SK-N-SH (cell line): ENCODE results near the gene OSBPL6. TPM values are rescaled to one million over a fixed set of nuclear protein-coding genes. Genes with fewer than 3 reads are reported as not detected.
"Not testable (repeated sequence)": the region's sequence is repeated elsewhere in the genome, so short reads cannot be mapped to it uniquely, and the experiment has no call there.

Experiments used
- CTCF ChIA-PET: fragments of 300-600, 350-600 bp; formaldehyde crosslinking; extraction: SDS; loops from one replicate; lab custom pipeline; 2021; lab: Yijun Ruan, JAX
- POLR2A ChIA-PET: fragments of 350-600 bp; sonication (Branson Sonifier 250); formaldehyde crosslinking; extraction: SDS; loops from one replicate; lab custom pipeline; 2020; ENCODE audit warnings: antibody characterized with exemption, inconsistent platforms; lab: Yijun Ruan, JAX
- DNase-seq: peaks from one replicate; pipeline ENCODE4 v3.0.0; 2012
- H2AFZ ChIP-seq: fragments of 200-600 bp; sonication (generic); 2 replicates; pipeline ENCODE4 v1.8.1; 2016; ENCODE audit warnings: antibody characterized with exemption, mild to moderate bottlenecking, low read depth
- H3F3A ChIP-seq: fragments of 200-600 bp; sonication (generic); replicated peaks from 2 replicates; pipeline ENCODE3; 2016; ENCODE audit warnings: antibody characterized with exemption, mild to moderate bottlenecking; ENCODE audit not compliant: insufficient read depth
- H3K27ac ChIP-seq, 2 experiments: fragments of 200-500 bp in 1 of 2; fragments of 200-600 bp in 1 of 2; sonication (Bioruptor generic) in 1 of 2; sonication (generic), shearing (Covaris generic) in 1 of 2; 2 replicates each; pipeline versions ENCODE4 v1.5.1 to v1.6.1; 2014 to 2016; ENCODE audit warnings: low read depth in 2 of 2, inconsistent platforms in 1 of 2, low read length in 1 of 2, mild to moderate bottlenecking in 1 of 2, mixed read lengths in 1 of 2
- H3K27me3 ChIP-seq: fragments of 200-600 bp; sonication (generic), shearing (Covaris generic); 2 replicates; pipeline ENCODE4 v1.6.1; 2016; ENCODE audit warnings: mixed run types; ENCODE audit not compliant: insufficient read depth
- H3K36me3 ChIP-seq, 2 experiments: fragments of 200-500 bp in 1 of 2; fragments of 200-600 bp in 1 of 2; sonication (Bioruptor generic) in 1 of 2; sonication (generic) in 1 of 2; replicated peaks in 1 of 2; 2 replicates each; pipeline versions ENCODE3 to v1.5.1; 2014 to 2016; ENCODE audit warnings: low read length in 1 of 2, mild to moderate bottlenecking in 1 of 2; ENCODE audit not compliant: insufficient read depth in 2 of 2, control insufficient read depth in 1 of 2
- H3K4me1 ChIP-seq, 2 experiments: fragments of 200-500 bp in 1 of 2; fragments of 200-600 bp in 1 of 2; sonication (Bioruptor generic) in 1 of 2; sonication (generic), shearing (Covaris generic) in 1 of 2; 2 replicates each; pipeline versions ENCODE4 v1.5.1 to v1.6.1; 2014 to 2016; ENCODE audit warnings: low read depth in 1 of 2, low read length in 1 of 2, mixed run types in 1 of 2; ENCODE audit not compliant: insufficient read depth in 2 of 2, control insufficient read depth in 1 of 2
- H3K4me2 ChIP-seq: fragments of 200-600 bp; sonication (generic), shearing (Covaris generic); 2 replicates; pipeline ENCODE4 v1.6.1; 2017; ENCODE audit warnings: mixed run types
- H3K4me3 ChIP-seq, 2 experiments: fragments of 200-500 bp in 1 of 2; fragments of 200-600 bp in 1 of 2; sonication (Bioruptor generic) in 1 of 2; sonication (generic), shearing (Covaris generic) in 1 of 2; 2 replicates each; pipeline versions ENCODE4 v1.5.1 to v1.8.1; 2014 to 2016; ENCODE audit warnings: low read depth in 2 of 2, inconsistent platforms in 1 of 2, low read length in 1 of 2, mild to moderate bottlenecking in 1 of 2, mixed read lengths in 1 of 2, moderate library complexity in 1 of 2
- H3K79me2 ChIP-seq: fragments of 200-600 bp; sonication (generic); 2 replicates; pipeline ENCODE4 v1.8.1; 2017; ENCODE audit warnings: mild to moderate bottlenecking; ENCODE audit not compliant: insufficient read depth
- H3K9ac ChIP-seq: fragments of 200-600 bp; sonication (generic); 2 replicates; pipeline ENCODE4 v1.6.1; 2017; ENCODE audit warnings: mixed run types
- H3K9me2 ChIP-seq: fragments of 200-600 bp; sonication (generic); 2 replicates; pipeline ENCODE4 v1.6.1; 2017; ENCODE audit warnings: mixed run types
- H3K9me3 ChIP-seq: fragments of 200-600 bp; sonication (generic); 2 replicates; pipeline ENCODE4 v1.6.1; 2017; ENCODE audit warnings: mixed run types, mild to moderate bottlenecking, moderate library complexity
- H4K20me1 ChIP-seq: fragments of 200-600 bp; sonication (generic); 2 replicates; pipeline ENCODE4 v1.6.1; 2017; ENCODE audit warnings: mild to moderate bottlenecking, mixed run types; ENCODE audit not compliant: insufficient read depth
- CHD2 ChIP-seq: fragments of 150-350 bp; IDR thresholded peaks from 2 replicates; pipeline ENCODE4 v1.6.1; 2018; ENCODE audit warnings: low read length; ENCODE audit not compliant: partially characterized antibody
- ELF1 ChIP-seq: IDR thresholded peaks from 2 replicates; pipeline ENCODE4 v1.4.0; 2012
- EZH2phosphoT487 ChIP-seq: fragments of 200-600 bp; sonication (generic); IDR thresholded peaks from 2 replicates; pipeline ENCODE4 v1.6.1; 2017; ENCODE audit warnings: low read depth, mixed run types, mild to moderate bottlenecking, antibody characterized with exemption, moderate library complexity, borderline replicate concordance
- FOSL2 ChIP-seq: IDR thresholded peaks from 2 replicates; pipeline ENCODE4 v1.4.0; 2012; ENCODE audit warnings: low read depth, mild to moderate bottlenecking, moderate library complexity, borderline replicate concordance
- FOXM1 ChIP-seq: IDR thresholded peaks from 2 replicates; pipeline ENCODE4 v1.4.0; 2012; ENCODE audit warnings: low read depth, mild to moderate bottlenecking
- MAX ChIP-seq: IDR thresholded peaks from 2 replicates; pipeline ENCODE4 v1.4.0; 2012; ENCODE audit warnings: low read depth
- NRF1 ChIP-seq: IDR thresholded peaks from 2 replicates; pipeline ENCODE4 v1.6.1; 2012; ENCODE audit warnings: low read depth, mild to moderate bottlenecking, low read length
- PBX3 ChIP-seq: IDR thresholded peaks from 2 replicates; pipeline ENCODE4; 2012
- POLR2AphosphoS5 ChIP-seq: IDR thresholded peaks from 2 replicates; pipeline ENCODE4 v1.6.1; 2012; ENCODE audit warnings: low read depth, low read length
- RFX5 ChIP-seq: IDR thresholded peaks from 2 replicates; pipeline ENCODE4 v1.6.1; 2012; ENCODE audit warnings: mild to moderate bottlenecking, improper control_type of control experiment, low read length
- SIN3A ChIP-seq: IDR thresholded peaks from 2 replicates; pipeline ENCODE4 v1.6.1; 2012; ENCODE audit warnings: low read depth, mild to moderate bottlenecking, low read length, moderate library complexity, borderline replicate concordance
- SMC3 ChIP-seq: IDR thresholded peaks from 2 replicates; pipeline ENCODE4 v1.6.1; 2012; ENCODE audit warnings: low read depth, low read length, improper control_type of control experiment
- USF2 ChIP-seq: fragments of 150-350 bp; IDR thresholded peaks from 2 replicates; pipeline ENCODE4 v1.6.1; 2017; ENCODE audit warnings: antibody characterized with exemption, low read length, low read depth, borderline replicate concordance
- YY1 ChIP-seq: IDR thresholded peaks from 2 replicates; pipeline ENCODE4 v1.4.0; 2012; ENCODE audit warnings: low read depth, mild to moderate bottlenecking
- WGBS: methylation state at CpG from one replicate; pipeline ENCODE4 v1.1.6; 2017; ENCODE audit warnings: low lambda C conversion rate; 5-methylcytosine and 5-hydroxymethylcytosine counted together
- polyA plus RNA-seq, 3 experiments: library from polyadenylated mRNA; depleted of rRNA; stranded (reverse); fragments of >200 nt; gene quantifications; 2 replicates each; pipeline ENCODE4 v1.2.3, GENCODE V29; 2012

The OSBPL6 gene
- polyA plus RNA-seq, 1 of the 3 experiments (the other 2 are of a cell fraction): 2.7 TPM

GRCh38 chr2:178412047-178412446 lies 217.7 kb downstream of the OSBPL6 start:
- peaks cover 7% of the 10 kb centered on the region; the same call in 1 of the 2 replicates for H3K79me2 ChIP-seq
- ChIA-PET POLR2A (no interaction called here), CTCF (interaction anchor here (3.8 kb wide), 1 partner anchor 300 kb away, joined by 41 read pairs; the partner anchor contains the start of gene RBM45)

GRCh38 chr2:178412453-178412852 lies 218.1 kb downstream of the OSBPL6 start:
- H3K36me3 ChIP-seq, H3K9ac ChIP-seq, H3K27ac ChIP-seq, H2AFZ ChIP-seq, H4K20me1 ChIP-seq, H3F3A ChIP-seq, H3K4me1 ChIP-seq, H3K4me3 ChIP-seq, DNase-seq, H3K27me3 ChIP-seq, H3K9me2 ChIP-seq, H3K79me2 ChIP-seq, H3K4me2 ChIP-seq, H3K9me3 ChIP-seq: not testable (repeated sequence)
- WGBS: 99% methylated on average over 8 of the region's 8 CpGs
- ChIA-PET CTCF (interaction anchor here (1.4 to 8.7 kb wide), 5 partner anchors 12 to 300 kb away, joined by 6 to 199 read pairs (median 41); partner anchors contain the start of gene RBM45), POLR2A (interaction anchor here (1.4 to 2.6 kb wide), 3 partner anchors 17 to 39 kb away, joined by 3 to 22 read pairs (median 7); partner anchors contain the start of genes PJVK and PRKRA)

More at GRCh38 chr2:178412047-178412446, 217.7 kb downstream of the OSBPL6 start:
- Histone ChIP-seq H2AFZ (no peak overlapping the region), H3K27me3 (no peaks in the 10 kb centered on the region), H3K36me3 (no peaks in the 10 kb centered on the region), H3K9me3 (no peaks in the 10 kb centered on the region), H4K20me1 (no peaks in the 10 kb centered on the region), H3K9ac (no peak overlapping the region), H3K4me1 (peaks cover 3 to 6% of the 10 kb centered on the region in 2 experiments; a peak in 3 of 4 replicates), H3K27ac (no peak overlapping the region), H3F3A (peaks cover 7% of the 10 kb centered on the region), H3K4me3 (no peak overlapping the region), H3K9me2 (no peaks in the 10 kb centered on the region), H3K4me2 (no peak overlapping the region)
- no peak for DNase-seq
- no peak for TF ChIP-seq RFX5
- WGBS: 72% methylated on average over 3 of the region's 3 CpGs

- ChIA-PET POLR2A (interaction anchor here (0.7 to 2.6 kb wide), 12 partner anchors 9 to 308 kb away, joined by 3 to 22 read pairs (median 3); partner anchors contain the start of genes OSBPL6, PJVK, PLEKHA3 and PRKRA), CTCF (interaction anchor here (0.6 to 8.7 kb wide), 47 partner anchors 10 to 1564 kb away, joined by 3 to 199 read pairs (median 5); partner anchors contain the start of genes PJVK, PRKRA and RBM45)
- peak overlapping the region; percentile 83 for H3K9ac ChIP-seq
- H3K4me1 ChIP-seq: peaks cover 3 to 6% of the 10 kb centered on the region in 2 experiments; a peak in 3 of 4 replicates
- WGBS: under 1% methylated on average over 30 of the region's 45 CpGs
- H3K4me3 ChIP-seq: peak overlapping the region; percentile 55 to 75
- peak; percentile 82 for DNase-seq
- peak overlapping the region; percentile 98 for H2AFZ ChIP-seq
- peaks cover 20% of the 10 kb centered on the region; the same call in 1 of the 2 replicates for H3K79me2 ChIP-seq
- H4K20me1 ChIP-seq: no peaks in the 10 kb centered on the region
- no peaks in the 10 kb centered on the region for H3K9me2 ChIP-seq
- H3F3A ChIP-seq: peaks cover 7% of the 10 kb centered on the region
- no peaks in the 10 kb centered on the region for H3K27me3 ChIP-seq
- H3K36me3 ChIP-seq: no peaks in the 10 kb centered on the region
- H3K4me2 ChIP-seq: peak overlapping the region; percentile 83
- H3K27ac ChIP-seq: peak overlapping the region; percentile 89 to 96
- H3K9me3 ChIP-seq: no peaks in the 10 kb centered on the region
- TF ChIP-seq CHD2 (no peak), POLR2AphosphoS5 (peak; percentile 81; the same call in 1 of the 2 replicates), PBX3 (no peak), SIN3A (no peak), ELF1 (0 out of 2 replicates have a peak, but pooled peaks have one; percentile 27), FOXM1 (peak; percentile 32; the same call in 1 of the 2 replicates), YY1 (0 out of 2 replicates have a peak, but pooled peaks have one; percentile 28), USF2 (no peak), SMC3 (no peak), NRF1 (no peak), MAX (peak; percentile 7; the same call in 1 of the 2 replicates), FOSL2 (no peak), EZH2phosphoT487 (no peak)
Observed at GRCh38 chr2:178413472-178414265, 219.4 kb downstream of the OSBPL6 start.
